HG03565 (cell line): ENCODE data around the gene OPCML.

ENCODE experiments used
- ATAC-seq: cut with Tn5 transposase; IDR thresholded peaks from one replicate; pipeline ENCODE4 v1.9.1; 2021; ENCODE audit warnings: mild to moderate bottlenecking, moderate library complexity; ENCODE audit not compliant: unreplicated experiment

The OPCML gene

DNA sequence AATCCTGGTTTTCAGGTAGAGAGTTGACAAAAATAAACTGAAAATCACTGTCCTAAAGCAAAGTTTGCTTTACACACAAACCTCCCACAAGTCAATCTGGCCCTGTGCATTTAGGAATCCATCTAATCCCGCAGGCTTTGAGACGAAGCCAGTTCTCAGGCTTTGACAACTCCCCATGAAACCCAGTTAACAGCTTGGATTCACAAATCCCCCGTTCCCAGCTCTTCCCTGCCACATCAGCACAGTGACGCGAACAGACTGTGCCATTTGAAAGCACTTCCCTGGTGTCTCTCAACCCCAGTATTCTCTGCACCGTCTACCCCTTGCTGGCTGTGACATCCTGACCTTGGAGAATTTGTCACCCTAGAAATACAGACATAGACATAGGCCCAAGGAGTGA, 117.8 kb downstream of the OPCML start:
- ATAC-seq: no peak

- ATAC-seq: no peak
These were observed 118.6 kb downstream of the OPCML start for GRCh38 chr11:133413703-133414102.

GRCh38 chr11:133409799-133410198, 122.5 kb downstream of the OPCML start:
- ATAC-seq: no peak

DNA sequence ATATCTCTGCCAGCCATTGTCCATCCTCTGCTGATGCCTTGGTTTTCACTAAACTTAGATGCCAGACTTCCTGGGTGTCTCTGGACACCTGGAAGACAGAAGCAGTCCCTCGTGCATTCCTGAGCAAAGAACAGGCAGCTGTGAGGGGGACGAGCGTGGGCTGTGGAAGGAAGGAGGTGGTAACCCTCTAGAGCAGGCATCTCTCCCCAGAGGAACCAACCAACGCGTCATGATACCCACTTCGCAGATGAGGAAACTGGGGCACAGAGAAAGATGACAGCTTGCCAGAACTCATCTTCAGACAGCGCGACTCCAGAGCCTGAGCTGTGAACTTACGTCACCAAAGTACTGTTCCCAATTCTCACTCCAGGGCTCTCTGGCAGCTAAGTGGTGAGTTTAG, 123.4 kb downstream of the OPCML start:
- ATAC-seq: no peak

GRCh38 chr11:133408402-133408801, 123.9 kb downstream of the OPCML start:
- ATAC-seq: no peak

DNA sequence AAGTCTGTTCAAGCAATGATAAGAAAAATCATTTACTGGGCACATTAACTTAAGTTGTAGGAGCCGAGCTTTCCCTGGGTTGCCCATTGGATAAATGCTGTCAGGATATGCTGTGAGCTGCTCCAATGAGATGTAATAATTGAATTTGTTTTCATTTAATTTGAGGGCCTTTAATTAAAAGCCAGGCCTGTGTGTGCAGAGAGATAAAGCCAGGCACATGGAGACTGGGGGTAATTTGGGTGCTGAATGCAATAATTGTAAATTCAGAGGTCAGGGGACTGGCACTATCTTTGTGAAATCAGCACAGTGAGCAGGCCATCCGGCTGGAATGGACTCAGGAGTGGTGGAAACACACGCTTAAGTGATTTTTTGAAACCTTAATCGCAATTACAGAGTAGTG, 125.8 kb downstream of the OPCML start:
- ATAC-seq: no peak

DNA sequence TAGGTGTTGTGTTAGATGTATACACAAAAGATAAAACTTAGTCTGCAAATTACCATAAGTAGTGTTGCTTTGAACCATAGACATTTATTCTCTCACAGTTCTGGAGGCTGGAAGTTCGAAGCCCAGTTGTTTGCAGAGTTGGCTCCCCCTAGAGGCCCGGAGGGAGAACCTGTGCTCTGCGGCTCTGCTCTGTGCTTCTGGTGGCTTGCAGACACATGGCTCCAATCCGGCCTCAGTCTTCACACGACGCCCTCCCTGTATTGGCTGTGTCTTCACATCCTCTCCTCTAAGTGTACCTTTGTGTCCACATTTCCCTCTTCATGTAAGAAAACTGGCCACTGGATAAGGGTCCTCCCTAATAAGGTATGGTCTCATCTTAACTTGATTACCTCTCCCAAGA, 128.4 kb downstream of the OPCML start:
- no peak for ATAC-seq

GRCh38 chr11:133402551-133402950, 129.8 kb downstream of the OPCML start:
- ATAC-seq: no peak

DNA sequence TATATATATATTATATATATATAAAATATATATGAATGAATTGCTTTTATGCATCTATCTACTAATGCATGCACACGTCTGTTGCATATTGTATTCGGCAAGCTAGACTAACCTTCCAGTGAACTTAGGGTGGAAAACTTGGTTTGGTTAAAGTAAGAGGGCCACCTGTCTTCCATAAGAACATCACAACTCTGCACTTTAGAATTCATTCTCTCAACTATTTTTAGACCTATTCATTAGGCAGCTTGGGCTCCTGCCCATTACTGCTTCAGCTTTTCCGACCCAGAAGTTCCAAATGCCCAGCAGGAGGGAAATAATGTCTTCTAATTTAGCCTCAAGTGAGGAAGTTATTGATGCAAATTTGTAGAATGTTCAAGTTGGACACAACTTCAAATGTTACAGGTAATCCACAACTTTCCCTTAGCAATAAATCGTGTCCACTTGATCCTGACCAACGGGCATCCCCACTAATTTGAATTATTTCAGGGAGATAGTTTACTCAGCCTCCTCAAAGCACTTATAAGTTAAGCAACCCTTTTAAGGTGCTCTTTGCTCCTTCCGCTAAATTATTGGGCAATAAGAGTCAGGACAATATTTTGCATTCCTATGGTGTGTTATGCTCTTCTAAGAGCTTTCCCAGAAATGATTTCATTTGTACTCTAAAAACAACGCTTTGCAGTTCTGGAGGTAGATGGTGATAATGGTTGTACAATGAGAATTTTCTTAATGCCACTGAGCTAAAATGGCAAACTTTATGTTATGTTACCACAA, 132.3 kb downstream of the OPCML start:
- ATAC-seq: no peak

GRCh38 chr11:133399294-133399693, 133.0 kb downstream of the OPCML start:
- ATAC-seq: no peak

DNA sequence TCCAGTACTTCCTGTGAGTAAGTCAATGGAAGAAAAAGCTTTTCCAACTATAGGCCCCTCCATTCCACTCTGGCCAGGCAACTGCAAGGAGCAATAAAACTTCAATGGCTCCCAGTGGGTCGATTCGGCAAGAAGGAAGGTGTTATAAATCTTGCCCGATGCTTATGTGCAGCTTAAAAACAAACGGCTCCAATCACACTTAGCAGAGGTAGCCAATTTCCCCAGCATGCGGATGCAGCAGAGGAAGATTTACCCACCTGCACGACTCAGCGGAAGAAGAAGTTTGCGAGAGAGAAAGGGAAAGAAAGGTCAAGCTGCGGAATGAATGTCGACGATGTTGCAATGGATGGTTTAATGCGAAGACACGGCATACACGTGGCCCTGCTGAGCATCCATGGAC, 141.5 kb downstream of the OPCML start:
- ATAC-seq: no peak

GRCh38 chr11:133388975-133389568, 143.2 kb downstream of the OPCML start:
- peak; percentile 87 for ATAC-seq

- no peak for ATAC-seq
These were observed 144.0 kb downstream of the OPCML start for GRCh38 chr11:133388260-133388659.

DNA sequence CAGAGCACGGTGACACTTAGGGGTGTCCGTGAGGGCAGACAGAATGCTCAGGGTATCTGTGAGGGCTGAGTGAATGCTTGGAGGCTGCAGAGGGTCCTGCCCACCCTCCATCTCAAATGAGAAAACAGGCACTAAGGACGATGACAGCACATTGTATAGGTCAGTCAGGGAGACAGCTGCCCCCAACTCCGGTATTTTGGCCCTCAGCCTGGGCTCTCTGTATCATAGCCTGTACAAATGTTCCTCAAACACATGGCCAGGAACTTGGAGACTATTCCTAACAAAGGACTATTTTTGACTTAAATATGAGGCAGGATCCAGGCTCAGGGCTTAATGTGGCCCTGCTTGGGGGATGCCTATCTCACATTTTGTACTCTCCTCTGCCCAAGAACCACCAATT, 145.4 kb downstream of the OPCML start:
- ATAC-seq: no peak

GRCh38 chr11:133386262-133386661, 146.0 kb downstream of the OPCML start:
- ATAC-seq: no peak

- no peak for ATAC-seq
These were observed 146.5 kb downstream of the OPCML start for GRCh38 chr11:133385781-133386180.

DNA sequence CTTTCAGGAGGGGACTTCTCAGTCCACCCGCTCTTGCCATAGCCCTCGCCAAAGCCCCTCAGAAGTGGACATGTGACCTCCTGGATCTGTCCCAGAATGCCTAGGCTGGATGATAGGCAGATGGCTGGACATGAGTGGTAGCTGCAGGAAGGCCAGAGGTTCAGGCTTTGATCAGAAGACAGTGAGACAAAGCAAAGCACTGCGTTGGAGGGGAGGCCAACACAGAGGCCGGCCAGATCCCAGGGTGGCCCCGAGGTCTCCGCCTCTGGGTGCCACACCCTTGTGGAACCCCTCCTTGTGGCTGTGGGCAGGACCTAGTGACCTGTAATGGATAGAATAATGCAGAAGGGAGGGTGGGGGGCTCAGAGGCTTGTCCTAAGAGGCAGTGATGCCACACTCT, 147.6 kb downstream of the OPCML start:
- no peak for ATAC-seq

- no peak for ATAC-seq
These were observed 148.6 kb downstream of the OPCML start for GRCh38 chr11:133383689-133384088.

- no peak for ATAC-seq
These were observed 149.1 kb downstream of the OPCML start for GRCh38 chr11:133383201-133383600.

GRCh38 chr11:133382131-133382812, 150.0 kb downstream of the OPCML start:
- ATAC-seq: no peak

DNA sequence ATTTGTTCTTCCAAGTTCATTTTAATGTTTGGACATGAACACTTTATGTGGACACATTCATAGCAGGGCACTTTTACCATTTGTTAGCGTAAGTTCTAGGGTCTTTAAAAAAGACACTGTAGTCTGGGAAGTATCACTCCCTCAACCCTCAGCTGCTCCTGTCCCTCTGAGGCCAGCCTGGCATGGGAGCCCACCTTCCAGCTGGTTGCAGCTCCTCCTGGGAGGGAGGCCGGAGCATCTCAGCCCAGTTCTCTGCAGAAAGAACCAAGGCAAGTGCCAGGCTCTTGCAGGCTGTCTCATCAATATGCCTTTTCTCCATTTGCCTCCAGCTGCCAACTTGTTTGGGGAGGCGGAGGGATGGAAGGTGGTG, 150.6 kb downstream of the OPCML start:
- no peak for ATAC-seq

GRCh38 chr11:133366147-133366546, 166.2 kb downstream of the OPCML start:
- ATAC-seq: no peak
